Cardiac muscle cell (in vitro differentiated cells and primary cell): ENCODE data around the gene ACER3. TPM values are rescaled to one million over a fixed set of nuclear protein-coding genes. Genes with fewer than 3 reads are reported as not detected.
A peak's percentile ranks its signal among the peaks of the same experiment; 100 is the strongest.

Experiments
- DNase-seq, 2 donors: peaks; one replicate each; pipeline versions ENCODE4 v3.0.0 to v3.0.0-alpha.2; 2010 to 2017; ENCODE audit warnings: low read depth in 1 of 2, low spot score in 1 of 2
- H3K27ac ChIP-seq: fragments of 200-600 bp; sonication (generic); 2 replicates; pipeline ENCODE4 v1.5.1; 2016
- H3K27me3 ChIP-seq: fragments of 200-600 bp; sonication (generic); 2 replicates; pipeline ENCODE4 v1.6.0; 2016; ENCODE audit warnings: control low read depth
- H3K36me3 ChIP-seq: fragments of 200-600 bp; sonication (generic); 2 replicates; pipeline ENCODE4 v1.5.1; 2016; ENCODE audit warnings: control low read depth
- H3K4me1 ChIP-seq: fragments of 200-600 bp; sonication (generic); 2 replicates; pipeline ENCODE4 v1.8.1; 2017; ENCODE audit warnings: low read depth, mild to moderate bottlenecking, mixed run types
- H3K4me3 ChIP-seq: fragments of 200-600 bp; sonication (generic); 2 replicates; pipeline ENCODE4 v1.5.1; 2016; ENCODE audit warnings: mild to moderate bottlenecking
- H3K9me3 ChIP-seq: fragments of 200-600 bp; sonication (generic); 2 replicates; pipeline ENCODE4 v1.5.1; 2017; ENCODE audit warnings: low read depth, mild to moderate bottlenecking, control low read depth
- CTCF ChIP-seq: IDR thresholded peaks from 2 replicates; pipeline ENCODE4 v1.5.1; 2012; ENCODE audit warnings: low read depth, mild to moderate bottlenecking, low read length
- polyA plus RNA-seq: library from polyadenylated mRNA; unstranded; fragments of >200 nt; fragmentation: Nextera tagmentation; extraction: Ambion mirVana; gene quantifications from 2 replicates; pipeline ENCODE4 v1.2.1, GENCODE V29; 2016
- total RNA-seq: library from RNA; depleted of rRNA; stranded (reverse); fragments of >200 nt; gene quantifications from 2 replicates; pipeline ENCODE4 v1.2.3, GENCODE V29; 2016

Gene ACER3
- total and polyA plus RNA-seq, 2 experiments from 2014 or later = 5.6 to 9.8 TPM

GRCh38 chr11:76835928-76836612 is 24.6 kb upstream of the ACER3 start:
- peak in 1 of 2 donors; percentile 80 for DNase-seq
- Histone ChIP-seq H3K4me1 (peaks cover 9% of the 10 kb centered on the region), H3K27ac (no peak overlapping the region), H3K36me3 (no peaks in the 10 kb centered on the region), H3K4me3 (no peak overlapping the region), H3K9me3 (no peaks in the 10 kb centered on the region), H3K27me3 (no peaks in the 10 kb centered on the region)
- no peak for TF ChIP-seq CTCF

DNA sequence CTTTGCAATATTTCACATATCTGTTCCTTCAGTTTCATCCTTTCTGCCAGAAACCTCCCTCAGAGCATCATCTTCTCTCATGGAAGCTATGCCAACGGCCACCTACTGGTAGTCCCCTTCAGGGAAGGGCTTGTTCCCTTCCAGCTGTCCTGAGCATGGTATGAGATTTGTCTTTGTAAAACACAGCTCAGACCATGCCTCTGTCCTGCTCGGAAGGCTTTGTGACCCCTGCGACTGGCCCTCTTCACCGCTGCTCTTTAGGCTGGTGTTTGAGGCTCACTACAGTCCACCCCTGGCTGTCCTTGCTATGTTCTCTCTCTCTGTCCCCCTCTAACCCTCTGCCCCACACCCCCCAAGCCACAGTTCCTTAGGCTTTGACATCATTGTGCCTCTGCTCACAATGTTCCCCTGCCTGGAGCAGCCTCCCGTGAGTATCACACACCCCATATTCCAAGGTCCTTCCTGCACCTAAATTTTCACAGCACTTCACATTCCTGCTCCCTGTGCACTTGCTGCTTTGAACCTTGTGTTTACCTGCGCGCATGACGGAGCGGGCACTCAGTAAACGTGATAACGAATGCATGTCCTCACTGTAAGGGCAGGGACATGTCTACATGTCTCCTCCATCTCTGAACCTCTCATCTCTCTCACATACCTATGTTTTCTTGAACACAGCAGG is 24.0 kb upstream of the ACER3 start:
- DNase-seq = no peak
- Histone ChIP-seq H3K36me3 (no peaks in the 10 kb centered on the region), H3K9me3 (no peaks in the 10 kb centered on the region), H3K4me3 (no peak overlapping the region), H3K4me1 (peaks cover 9% of the 10 kb centered on the region), H3K27me3 (no peaks in the 10 kb centered on the region), H3K27ac (no peak overlapping the region)
- TF ChIP-seq CTCF = peak; percentile 18

- Histone ChIP-seq H3K4me1 (peaks cover 9% of the 10 kb centered on the region), H3K9me3 (no peaks in the 10 kb centered on the region)
Observed at GRCh38 chr11:76837696-76838677, 22.7 kb upstream of the ACER3 start.

GRCh38 chr11:76838678-76839068 is 22.0 kb upstream of the ACER3 start:
- H3K27me3 ChIP-seq = no peaks in the 10 kb centered on the region
- peak; percentile 45 to 67 for DNase-seq
- peak; percentile 50 for TF ChIP-seq CTCF

More at GRCh38 chr11:76837696-76838677, 22.7 kb upstream of the ACER3 start:
- no peak for TF ChIP-seq CTCF
- Histone ChIP-seq H3K36me3 (no peaks in the 10 kb centered on the region), H3K4me3 (no peak overlapping the region), H3K27ac (no peak overlapping the region), H3K27me3 (no peaks in the 10 kb centered on the region)
- DNase-seq = no peak

DNA sequence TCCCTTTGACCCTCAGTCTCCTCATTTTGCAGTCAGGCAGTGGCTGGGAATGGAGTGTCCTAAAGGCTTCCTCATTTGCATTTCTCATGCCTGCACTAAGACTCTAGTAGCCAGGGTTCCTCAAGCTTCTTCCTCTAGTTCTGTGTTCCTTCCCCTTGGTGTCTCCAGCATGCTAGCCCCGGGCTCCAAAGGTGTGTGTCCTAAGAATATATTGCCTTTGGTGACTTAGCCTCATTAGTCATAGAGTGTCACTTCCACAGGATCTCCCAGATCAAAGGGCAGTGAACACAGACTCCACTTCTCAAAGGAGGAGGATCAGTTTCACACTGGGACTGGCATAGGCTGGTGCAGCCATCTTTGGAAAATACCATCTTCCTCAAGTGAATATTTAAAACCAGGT is 21.4 kb upstream of the ACER3 start:
- Histone ChIP-seq H3K27ac (no peak overlapping the region), H3K9me3 (no peaks in the 10 kb centered on the region), H3K4me1 (peaks cover 9% of the 10 kb centered on the region), H3K4me3 (no peak overlapping the region), H3K36me3 (no peaks in the 10 kb centered on the region), H3K27me3 (no peaks in the 10 kb centered on the region)
- TF ChIP-seq CTCF = no peak
- DNase-seq = no peak

More at GRCh38 chr11:76838678-76839068, 22.0 kb upstream of the ACER3 start:
- Histone ChIP-seq H3K9me3 (no peaks in the 10 kb centered on the region), H3K4me1 (peaks cover 9% of the 10 kb centered on the region), H3K4me3 (no peak overlapping the region), H3K27ac (no peak overlapping the region), H3K36me3 (no peaks in the 10 kb centered on the region)
